Trophoblast cell (in vitro differentiated cells and primary cell): ENCODE measurements around the gene ZFHX2.

Experiments used
- DNase-seq, 2 donors: peaks; one replicate each; pipeline ENCODE4 v3.0.0-alpha.2; 2016
- H2AFZ ChIP-seq: 2 replicates; pipeline ENCODE4 v1.6.1; 2013; ENCODE audit warnings: low read length, moderate library complexity, mild to moderate bottlenecking; ENCODE audit not compliant: insufficient read depth, poor library complexity
- H2AK5ac ChIP-seq: 2 replicates; pipeline ENCODE4 v1.6.1; 2013; ENCODE audit warnings: mild to moderate bottlenecking, low read length
- H2BK120ac ChIP-seq: 2 replicates; pipeline ENCODE4 v1.6.1; 2013; ENCODE audit warnings: low read length, mild to moderate bottlenecking, moderate library complexity; ENCODE audit not compliant: insufficient read depth, poor library complexity
- H2BK12ac ChIP-seq: 2 replicates; pipeline ENCODE4 v1.6.1; 2013; ENCODE audit warnings: mild to moderate bottlenecking, low read length, moderate library complexity
- H2BK5ac ChIP-seq: 2 replicates; pipeline ENCODE4 v1.6.1; 2013; ENCODE audit warnings: low read length, low read depth, moderate library complexity, mild to moderate bottlenecking; ENCODE audit not compliant: poor library complexity
- H3K14ac ChIP-seq: 2 replicates; pipeline ENCODE4 v1.6.1; 2013; ENCODE audit warnings: mild to moderate bottlenecking, low read length
- H3K18ac ChIP-seq: 2 replicates; pipeline ENCODE4 v1.6.1; 2013; ENCODE audit warnings: mild to moderate bottlenecking, low read length
- H3K23ac ChIP-seq: 2 replicates; pipeline ENCODE4 v1.6.1; 2013; ENCODE audit warnings: low read length
- H3K27ac ChIP-seq: 2 replicates; pipeline ENCODE4 v1.5.1; 2013; ENCODE audit warnings: low read depth, mild to moderate bottlenecking, inconsistent platforms, low read length, moderate library complexity
- H3K27me3 ChIP-seq: 2 replicates; pipeline ENCODE4 v1.6.1; 2013; ENCODE audit warnings: inconsistent platforms, mild to moderate bottlenecking, low read length, moderate library complexity; ENCODE audit not compliant: insufficient read depth
- H3K36me3 ChIP-seq, 2 experiments: 1 replicate in 1 of 2; 2 replicates in 1 of 2; pipeline ENCODE4 v1.6.1; 2013; ENCODE audit warnings: low read length in 2 of 2, mild to moderate bottlenecking in 2 of 2, moderate library complexity in 1 of 2; ENCODE audit not compliant: insufficient read depth in 2 of 2, control insufficient read depth in 1 of 2
- H3K4ac ChIP-seq: 2 replicates; pipeline ENCODE4 v1.6.1; 2013; ENCODE audit warnings: low read depth, mild to moderate bottlenecking, low read length, moderate library complexity
- H3K4me1 ChIP-seq, 2 experiments: 1 replicate in 1 of 2; 2 replicates in 1 of 2; pipeline ENCODE4 v1.6.1; 2013; ENCODE audit warnings: low read length in 2 of 2, mild to moderate bottlenecking in 2 of 2, moderate library complexity in 1 of 2; ENCODE audit not compliant: insufficient read depth in 2 of 2, control insufficient read depth in 1 of 2
- H3K4me2 ChIP-seq: 2 replicates; pipeline ENCODE4 v1.6.1; 2013; ENCODE audit warnings: inconsistent platforms, mild to moderate bottlenecking, low read length, moderate library complexity
- H3K4me3 ChIP-seq: 2 replicates; pipeline ENCODE4 v1.5.1; 2013; ENCODE audit warnings: mild to moderate bottlenecking, low read depth, low read length, inconsistent platforms
- H3K79me1 ChIP-seq: one replicate; pipeline ENCODE4 v1.6.1; 2013; ENCODE audit warnings: low read length
- H3K79me2 ChIP-seq: 2 replicates; pipeline ENCODE4 v1.6.1; 2013; ENCODE audit warnings: low read length, mild to moderate bottlenecking; ENCODE audit not compliant: control insufficient read depth, insufficient read depth, poor library complexity
- H3K9ac ChIP-seq: 2 replicates; pipeline ENCODE4 v1.6.1; 2013; ENCODE audit warnings: mild to moderate bottlenecking, low read length
- H3K9me3 ChIP-seq: 2 replicates; pipeline ENCODE4 v1.6.1; 2013; ENCODE audit warnings: low read depth, mild to moderate bottlenecking, control low read depth, inconsistent platforms, low read length; ENCODE audit not compliant: insufficient read depth
- H4K12ac ChIP-seq: 2 replicates; pipeline ENCODE4 v1.6.1; 2013; ENCODE audit warnings: low read depth, mild to moderate bottlenecking, low read length, moderate library complexity
- H4K8ac ChIP-seq: 2 replicates; pipeline ENCODE4 v1.6.1; 2013; ENCODE audit warnings: low read depth, mild to moderate bottlenecking, low read length, moderate library complexity
- H4K91ac ChIP-seq: one replicate; pipeline ENCODE4 v1.6.1; 2013; ENCODE audit warnings: low read depth, mild to moderate bottlenecking, low read length, moderate library complexity
- WGBS: extraction: QIAGEN DNeasy Blood & Tissue Kit; methylation state at CpG from one replicate; pipeline ENCODE4 v1.1.7; 2013; ENCODE audit warnings: missing lambda C conversion rate; ENCODE audit not compliant: insufficient read length, insufficient coverage; ENCODE audit errors: extremely low coverage; 5-methylcytosine and 5-hydroxymethylcytosine counted together

The ZFHX2 gene

GRCh38 chr14:23529016-23529415 lies 22.5 kb downstream of the ZFHX2 start:
- H4K91ac ChIP-seq = no peak overlapping the region
- H3K4me3 ChIP-seq = no peak overlapping the region
- H3K14ac ChIP-seq = no peak overlapping the region
- no peaks in the 10 kb centered on the region for H3K9me3 ChIP-seq
- H3K4me1 ChIP-seq = peaks cover 0 to 3% of the 10 kb centered on the region in 2 experiments
- WGBS = no CpG with 5 or more reads among the region's 3 CpGs
- no peak overlapping the region for H4K8ac ChIP-seq
- no peak overlapping the region for H2BK12ac ChIP-seq
- no peaks in the 10 kb centered on the region for H3K79me2 ChIP-seq
- H2BK5ac ChIP-seq = no peak overlapping the region
- no peaks in the 10 kb centered on the region for H3K27me3 ChIP-seq
- H3K23ac ChIP-seq = no peak overlapping the region
- H3K36me3 ChIP-seq = peaks cover 0 to 3% of the 10 kb centered on the region in 2 experiments
- H3K4me2 ChIP-seq = no peak overlapping the region
- DNase-seq = no peak
- no peaks in the 10 kb centered on the region for H3K79me1 ChIP-seq
- H2BK120ac ChIP-seq = no peak overlapping the region
- H3K9ac ChIP-seq = no peak overlapping the region
- H3K4ac ChIP-seq = no peak overlapping the region
- no peak overlapping the region for H3K27ac ChIP-seq
- H2AK5ac ChIP-seq = no peak overlapping the region
- H3K18ac ChIP-seq = no peak overlapping the region
- H4K12ac ChIP-seq = no peak overlapping the region
- H2AFZ ChIP-seq = no peak overlapping the region

DNA sequence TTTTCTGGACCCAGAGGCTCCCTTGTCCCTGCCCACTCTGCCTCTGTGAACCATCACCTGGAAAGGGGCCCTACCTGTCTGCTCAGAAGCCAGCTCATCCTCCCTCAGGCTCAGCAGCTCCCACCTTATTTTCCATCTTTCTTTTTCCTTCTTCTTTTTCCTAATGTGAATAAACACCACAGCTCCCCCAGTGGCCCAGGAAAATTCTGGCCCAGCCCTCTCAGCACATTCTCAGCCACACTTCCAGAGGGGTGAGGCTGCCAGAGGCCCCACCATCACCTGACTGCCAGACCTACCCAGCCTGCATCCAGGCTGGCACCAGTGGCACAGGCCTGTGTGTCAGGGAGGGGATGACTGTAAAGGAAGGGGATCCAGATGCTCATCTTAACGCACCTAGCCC lies 23.0 kb downstream of the ZFHX2 start:
- DNase-seq = no peak
- H3K36me3 ChIP-seq = peaks cover 0 to 3% of the 10 kb centered on the region in 2 experiments
- no peak overlapping the region for H2AK5ac ChIP-seq
- no peaks in the 10 kb centered on the region for H3K9me3 ChIP-seq
- H3K9ac ChIP-seq = no peak overlapping the region
- no peak overlapping the region for H4K91ac ChIP-seq
- H3K4me3 ChIP-seq = no peak overlapping the region
- H2BK5ac ChIP-seq = no peak overlapping the region
- WGBS = no CpG with 5 or more reads among the region's 1 CpG
- no peaks in the 10 kb centered on the region for H3K79me2 ChIP-seq
- H3K79me1 ChIP-seq = no peaks in the 10 kb centered on the region
- no peak overlapping the region for H2BK120ac ChIP-seq
- H4K12ac ChIP-seq = no peak overlapping the region
- no peak overlapping the region for H3K14ac ChIP-seq
- peaks cover 0 to 3% of the 10 kb centered on the region in 2 experiments for H3K4me1 ChIP-seq
- no peak overlapping the region for H3K23ac ChIP-seq
- H3K27me3 ChIP-seq = no peaks in the 10 kb centered on the region
- H3K18ac ChIP-seq = no peak overlapping the region
- no peak overlapping the region for H3K27ac ChIP-seq
- no peak overlapping the region for H3K4ac ChIP-seq
- no peak overlapping the region for H4K8ac ChIP-seq
- no peak overlapping the region for H3K4me2 ChIP-seq
- no peak overlapping the region for H2BK12ac ChIP-seq
- H2AFZ ChIP-seq = no peak overlapping the region

DNA sequence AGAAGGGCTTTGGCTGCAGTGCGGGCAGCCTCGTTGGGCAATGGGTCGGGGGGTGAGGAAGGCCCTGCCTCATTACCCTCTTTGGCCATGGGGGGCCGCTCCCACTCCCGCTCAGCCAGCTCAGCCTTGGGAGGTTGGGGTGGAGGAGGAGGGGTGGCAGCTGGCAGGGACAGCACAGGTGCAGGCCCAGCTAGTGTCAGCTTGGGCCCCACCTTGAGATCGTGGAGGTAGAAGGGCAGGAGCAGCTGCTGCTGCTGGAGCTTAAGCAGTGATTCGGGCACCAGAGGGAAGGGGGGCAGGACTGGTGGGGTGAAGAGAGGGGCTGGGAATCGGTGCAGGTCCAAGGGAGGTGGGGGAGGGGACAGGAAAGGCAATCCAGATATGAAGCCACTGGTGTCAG lies 26.0 kb downstream of the ZFHX2 start:
- H3K23ac ChIP-seq = no peak overlapping the region
- peaks cover 3% of the 10 kb centered on the region in 2 experiments for H3K36me3 ChIP-seq
- H3K4me3 ChIP-seq = no peak overlapping the region
- no peaks in the 10 kb centered on the region for H3K27me3 ChIP-seq
- no peak overlapping the region for H2AFZ ChIP-seq
- DNase-seq = no peak
- no CpG with 5 or more reads among the region's 8 CpGs for WGBS
- H2BK120ac ChIP-seq = no peak overlapping the region
- no peak overlapping the region for H3K4ac ChIP-seq
- no peak overlapping the region for H3K27ac ChIP-seq
- no peak overlapping the region for H4K12ac ChIP-seq
- no peak overlapping the region for H4K8ac ChIP-seq
- H2BK12ac ChIP-seq = no peak overlapping the region
- H3K18ac ChIP-seq = no peak overlapping the region
- no peak overlapping the region for H2BK5ac ChIP-seq
- H3K79me1 ChIP-seq = no peaks in the 10 kb centered on the region
- no peaks in the 10 kb centered on the region for H3K79me2 ChIP-seq
- H2AK5ac ChIP-seq = no peak overlapping the region
- H4K91ac ChIP-seq = no peak overlapping the region
- H3K9ac ChIP-seq = no peak overlapping the region
- peaks cover 0 to 3% of the 10 kb centered on the region in 2 experiments for H3K4me1 ChIP-seq
- H3K14ac ChIP-seq = no peak overlapping the region
- H3K9me3 ChIP-seq = no peaks in the 10 kb centered on the region
- no peak overlapping the region for H3K4me2 ChIP-seq

- no peak overlapping the region for H3K23ac ChIP-seq
- H3K4me1 ChIP-seq = peaks cover 0 to 3% of the 10 kb centered on the region in 2 experiments
- H3K27me3 ChIP-seq = no peaks in the 10 kb centered on the region
- no peak overlapping the region for H3K4me3 ChIP-seq
- no peak overlapping the region for H2BK12ac ChIP-seq
- no peak overlapping the region for H4K91ac ChIP-seq
- DNase-seq = no peak
- no peak overlapping the region for H2BK5ac ChIP-seq
- H3K9me3 ChIP-seq = no peaks in the 10 kb centered on the region
- H3K14ac ChIP-seq = no peak overlapping the region
- no peak overlapping the region for H2BK120ac ChIP-seq
- no peak overlapping the region for H3K27ac ChIP-seq
- H3K36me3 ChIP-seq = peaks cover 3% of the 10 kb centered on the region in 2 experiments
- no peak overlapping the region for H3K4ac ChIP-seq
- no peak overlapping the region for H3K9ac ChIP-seq
- H2AK5ac ChIP-seq = no peak overlapping the region
- no peak overlapping the region for H4K12ac ChIP-seq
- H3K18ac ChIP-seq = no peak overlapping the region
- H4K8ac ChIP-seq = no peak overlapping the region
- H3K79me1 ChIP-seq = no peaks in the 10 kb centered on the region
- H3K4me2 ChIP-seq = no peak overlapping the region
- H3K79me2 ChIP-seq = no peaks in the 10 kb centered on the region
- no peak overlapping the region for H2AFZ ChIP-seq
- no CpG with 5 or more reads among the region's 14 CpGs for WGBS
Observed at GRCh38 chr14:23524954-23525353, 26.6 kb downstream of the ZFHX2 start.
